GM12874 (cell line): ENCODE measurements around the gene CALHM1.

ENCODE experiments used
- CTCF ChIP-seq: IDR thresholded peaks from 2 replicates; pipeline ENCODE4 v1.5.1; 2011; ENCODE audit warnings: low read depth, mild to moderate bottlenecking, control low read depth, low read length, moderate library complexity; ENCODE audit not compliant: insufficient read depth

CALHM1 gene

GRCh38 chr10:103433858-103434257 lies 24.8 kb downstream of the CALHM1 start:
- TF ChIP-seq CTCF, result no peak

- TF ChIP-seq CTCF, result no peak
Observed at GRCh38 chr10:103431902-103432301, 26.8 kb downstream of the CALHM1 start.

- no peak for TF ChIP-seq CTCF
Observed at GRCh38 chr10:103429647-103430046, 29.1 kb downstream of the CALHM1 start.

GRCh38 chr10:103428989-103429643 lies 29.6 kb downstream of the CALHM1 start:
- TF ChIP-seq CTCF, result no peak

GRCh38 chr10:103427866-103428265 lies 30.8 kb downstream of the CALHM1 start:
- no peak for TF ChIP-seq CTCF

GRCh38 chr10:103423748-103424147 lies 35.0 kb downstream of the CALHM1 start:
- no peak for TF ChIP-seq CTCF

GRCh38 chr10:103419101-103419500 lies 39.6 kb downstream of the CALHM1 start:
- TF ChIP-seq CTCF, result no peak
